Left lung (tissue), 10 donors: Measurements from ENCODE around the gene KCNJ13. TPM values are rescaled to one million over a fixed set of nuclear protein-coding genes. Genes with fewer than 3 reads are reported as not detected.

Experiments
- ATAC-seq: fragments of 200-7000 bp; cut with Tn5 transposase; one replicate; pipeline ENCODE4 v1.9.1; 2020; ENCODE audit warnings: moderate library complexity
- DNase-seq, 4 donors: peaks; one replicate each; pipeline ENCODE4 v3.0.0-alpha.2; 2013 to 2020
- H3K27ac ChIP-seq, 2 donors: fragments of 200-600 bp; sonication (generic) in 1 of 2; one replicate each; pipeline versions ENCODE4 v1.5.0 to v1.8.0; 2020 to 2021
- H3K27me3 ChIP-seq, 2 donors: fragments of 200-600 bp; sonication (generic) in 1 of 2; one replicate each; pipeline versions ENCODE4 v1.5.0 to v1.8.0; 2020 to 2021
- H3K36me3 ChIP-seq, 2 donors: fragments of 200-600 bp; sonication (generic) in 1 of 2; one replicate each; pipeline versions ENCODE4 v1.5.0 to v1.8.0; 2020 to 2021
- H3K4me1 ChIP-seq, 2 donors: fragments of 200-600 bp; one replicate each; pipeline ENCODE4 v1.8.0; 2021
- H3K4me3 ChIP-seq, 2 donors: fragments of 200-600 bp; sonication (generic) in 1 of 2; one replicate each; pipeline versions ENCODE4 v1.5.0 to v1.8.0; 2020 to 2021; ENCODE audit warnings: mild to moderate bottlenecking in 1 of 2
- H3K9me3 ChIP-seq, 2 donors: fragments of 200-600 bp; sonication (generic) in 1 of 2; one replicate each; pipeline versions ENCODE4 v1.5.0 to v1.8.0; 2020 to 2021
- intact Hi-C, 2 donors: fragments of 100-400 bp; cut with DNase I; formaldehyde crosslinking; loops; one replicate each; pipeline versions ENCODE4 v1.11.2 to v1.14.2; 2022
- polyA plus RNA-seq, 6 donors: library from polyadenylated mRNA; unstranded; fragments of 120-200 nt; gene quantifications; one replicate each; pipeline ENCODE4 v1.2.1, GENCODE V29; 2013; ENCODE audit not compliant: insufficient read length in 6 of 6
- total RNA-seq, 2 donors: library from RNA; stranded (reverse); fragmentation: NEBNext Ultra II Directional; extraction: Animal tissue kit (Norgen Biotek cat#: 25700); gene quantifications; one replicate each; pipeline ENCODE4 v1.2.1, GENCODE V29; 2021
- TF ChIP-seq, protein P1 (sequence below), 2 donors: fragments of 200-600 bp; sonication (generic) in 1 of 2; IDR thresholded peaks; one replicate each; pipeline versions ENCODE4 v1.5.0 to v1.8.0; 2021; ENCODE audit warnings: antibody characterized with exemption in 2 of 2
- donor health status: DM: no; HTN: yes; CAD: no.
- donor health status: DM: no; HTN: no; CAD: no.

KCNJ13 gene
- total and polyA plus RNA-seq, 8 donors = 5.3 to 12.0 (median 6.2) TPM; not detected in 2

DNA sequence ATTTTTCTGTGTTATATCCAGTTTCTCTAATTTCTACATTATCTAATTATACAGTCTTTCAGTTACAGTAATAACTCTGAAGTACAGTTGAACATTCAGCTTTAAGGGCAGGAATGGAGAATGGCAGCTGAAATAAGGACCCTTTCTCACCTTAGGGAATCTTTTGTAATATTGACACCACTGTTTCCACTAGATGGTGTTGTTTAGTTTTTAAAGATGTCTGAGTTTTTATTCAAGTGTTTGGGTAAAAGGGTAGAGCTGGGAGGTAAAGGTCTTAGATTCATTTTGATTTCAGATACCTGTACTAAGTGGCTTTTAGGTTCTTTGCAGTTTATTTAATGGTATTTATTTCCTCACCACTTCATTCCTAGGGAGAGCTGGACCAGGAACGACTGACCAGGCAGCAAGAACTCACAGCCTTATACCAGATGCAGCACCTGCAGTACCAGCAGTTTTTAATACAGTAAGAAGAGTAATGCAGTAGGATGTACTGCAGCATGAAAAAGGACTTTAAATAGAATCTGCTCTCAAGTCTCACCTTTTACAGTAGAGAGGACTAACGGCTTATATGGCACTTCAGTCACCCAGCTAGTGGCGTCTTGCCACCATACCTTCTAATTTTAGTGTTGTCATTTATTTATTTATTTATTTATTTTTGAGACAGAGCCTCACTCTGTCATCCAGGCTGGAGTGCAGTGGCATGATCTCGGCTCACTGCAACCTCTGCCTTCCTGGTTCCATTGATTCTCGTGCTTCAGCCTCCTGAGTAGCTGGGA, 33.2 kb upstream of the KCNJ13 start:
- ATAC-seq (no peak), DNase-seq (no peak)
- TF ChIP-seq, protein P1, sequence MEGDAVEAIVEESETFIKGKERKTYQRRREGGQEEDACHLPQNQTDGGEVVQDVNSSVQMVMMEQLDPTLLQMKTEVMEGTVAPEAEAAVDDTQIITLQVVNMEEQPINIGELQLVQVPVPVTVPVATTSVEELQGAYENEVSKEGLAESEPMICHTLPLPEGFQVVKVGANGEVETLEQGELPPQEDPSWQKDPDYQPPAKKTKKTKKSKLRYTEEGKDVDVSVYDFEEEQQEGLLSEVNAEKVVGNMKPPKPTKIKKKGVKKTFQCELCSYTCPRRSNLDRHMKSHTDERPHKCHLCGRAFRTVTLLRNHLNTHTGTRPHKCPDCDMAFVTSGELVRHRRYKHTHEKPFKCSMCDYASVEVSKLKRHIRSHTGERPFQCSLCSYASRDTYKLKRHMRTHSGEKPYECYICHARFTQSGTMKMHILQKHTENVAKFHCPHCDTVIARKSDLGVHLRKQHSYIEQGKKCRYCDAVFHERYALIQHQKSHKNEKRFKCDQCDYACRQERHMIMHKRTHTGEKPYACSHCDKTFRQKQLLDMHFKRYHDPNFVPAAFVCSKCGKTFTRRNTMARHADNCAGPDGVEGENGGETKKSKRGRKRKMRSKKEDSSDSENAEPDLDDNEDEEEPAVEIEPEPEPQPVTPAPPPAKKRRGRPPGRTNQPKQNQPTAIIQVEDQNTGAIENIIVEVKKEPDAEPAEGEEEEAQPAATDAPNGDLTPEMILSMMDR (IDR thresholded peaks at IDR 0.05) = no peak
- H3K9me3 ChIP-seq = no peaks in the 10 kb centered on the region
- H3K27ac ChIP-seq = no peak overlapping the region
- no peak overlapping the region for H3K4me3 ChIP-seq
- no peaks in the 10 kb centered on the region for H3K27me3 ChIP-seq
- no peaks in the 10 kb centered on the region for H3K4me1 ChIP-seq
- intact Hi-C loops = no loop called here
- peaks cover 0 to 88% of the 10 kb centered on the region in 2 donors for H3K36me3 ChIP-seq

DNA sequence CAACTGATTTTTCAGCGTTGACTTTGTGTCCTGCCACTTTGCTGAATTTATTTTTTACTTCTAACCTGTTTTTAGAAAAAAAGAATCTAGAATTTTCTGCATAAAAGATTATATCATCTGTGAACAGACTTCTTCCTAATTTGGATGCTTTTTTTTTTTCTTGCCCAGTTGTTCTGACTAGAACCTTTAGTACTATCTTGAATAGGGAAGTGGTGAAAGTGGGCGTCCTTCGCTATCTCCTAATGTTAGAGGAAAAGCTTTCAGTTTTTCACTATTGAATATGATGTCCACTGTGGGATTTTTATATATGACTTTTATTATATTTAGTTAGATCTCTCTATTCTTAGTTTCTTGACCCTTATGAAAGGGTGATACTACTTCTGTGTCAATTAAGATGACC, 25.7 kb upstream of the KCNJ13 start:
- no peak overlapping the region for H3K27ac ChIP-seq
- H3K4me3 ChIP-seq = no peak overlapping the region
- H3K36me3 ChIP-seq = peaks cover 0 to 77% of the 10 kb centered on the region in 2 donors
- no peaks in the 10 kb centered on the region for H3K27me3 ChIP-seq
- intact Hi-C loops = no loop called here
- peaks cover 0 to 15% of the 10 kb centered on the region in 2 donors for H3K9me3 ChIP-seq
- TF ChIP-seq, protein P1 (IDR thresholded peaks at IDR 0.05) = no peak
- no peaks in the 10 kb centered on the region for H3K4me1 ChIP-seq
- ATAC-seq (no peak), DNase-seq (no peak)

DNA sequence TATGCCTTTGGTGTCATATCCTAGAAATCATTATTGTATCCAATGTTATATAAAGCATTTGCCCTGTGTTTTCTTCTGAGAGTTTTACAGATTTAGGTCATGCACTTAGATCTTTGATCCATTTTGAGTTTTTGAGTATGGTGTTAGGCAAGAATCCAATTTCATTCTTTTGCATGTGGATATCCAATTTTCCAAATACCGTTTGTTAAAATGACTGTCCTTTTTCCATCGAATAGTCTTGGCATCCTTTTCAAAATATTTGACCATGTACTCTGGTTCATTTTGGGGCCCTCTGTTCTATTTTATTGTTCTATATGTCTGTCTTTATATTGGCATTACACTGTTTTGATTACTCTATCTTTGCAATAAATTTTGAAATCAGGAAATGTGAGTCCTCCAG, 23.8 kb upstream of the KCNJ13 start:
- intact Hi-C loops = no loop called here
- DNase-seq = no peak
- Histone ChIP-seq H3K4me3 (no peak overlapping the region), H3K36me3 (peaks cover 0 to 82% of the 10 kb centered on the region in 2 donors), H3K4me1 (no peaks in the 10 kb centered on the region), H3K27me3 (no peaks in the 10 kb centered on the region), H3K9me3 (peaks cover 0 to 15% of the 10 kb centered on the region in 2 donors), H3K27ac (no peak overlapping the region)
- TF ChIP-seq, protein P1 (IDR thresholded peaks at IDR 0.05) = no peak
- ATAC-seq = no peak

DNA sequence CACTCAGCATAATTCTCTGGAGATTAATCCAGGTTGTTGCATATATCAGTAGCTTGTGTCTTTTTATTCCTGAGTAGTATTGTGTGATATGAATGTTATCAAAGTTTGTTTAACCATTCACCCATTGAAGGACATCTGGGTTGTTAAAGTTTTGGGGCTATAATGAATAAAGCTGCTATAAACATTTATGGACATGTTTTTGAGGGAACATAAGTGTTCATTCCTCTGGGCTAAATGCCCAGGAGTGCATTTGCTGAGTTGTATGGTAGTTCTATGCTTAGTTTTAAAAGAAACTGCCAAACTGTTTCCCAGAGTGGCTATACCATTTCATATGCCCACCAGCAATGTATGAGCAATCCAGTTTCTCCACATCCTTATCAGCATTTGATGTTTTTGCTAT, 21.8 kb upstream of the KCNJ13 start:
- Histone ChIP-seq H3K27ac (no peak overlapping the region), H3K4me1 (no peaks in the 10 kb centered on the region), H3K9me3 (peaks cover 0 to 15% of the 10 kb centered on the region in 2 donors), H3K4me3 (no peak overlapping the region), H3K27me3 (no peaks in the 10 kb centered on the region), H3K36me3 (peaks cover 0 to 90% of the 10 kb centered on the region in 2 donors)
- intact Hi-C loops = no loop called here
- ATAC-seq = no peak
- no peak for DNase-seq
- TF ChIP-seq, protein P1 (IDR thresholded peaks at IDR 0.05) = no peak

DNA sequence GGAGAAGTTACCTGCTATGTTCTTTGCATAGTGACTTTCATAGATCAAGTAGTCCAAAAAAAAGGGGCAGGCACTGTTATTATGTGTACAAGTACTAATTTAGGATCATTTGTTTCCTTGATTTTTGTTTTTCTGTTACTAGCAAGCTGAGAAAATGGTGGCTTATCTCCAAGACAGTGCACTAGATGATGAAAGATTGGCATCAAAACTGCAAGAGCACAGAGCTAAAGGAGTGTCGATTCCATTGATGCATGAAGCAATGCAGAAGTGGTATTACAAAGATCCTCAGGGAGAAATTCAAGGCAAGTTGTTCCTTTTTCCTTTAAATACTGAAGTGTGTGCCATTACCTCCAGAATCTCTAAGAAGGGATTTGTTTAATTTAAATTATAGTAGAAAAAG, 19.6 kb upstream of the KCNJ13 start:
- Histone ChIP-seq H3K36me3 (peaks cover 6 to 90% of the 10 kb centered on the region in 2 donors), H3K4me1 (no peaks in the 10 kb centered on the region), H3K27me3 (no peaks in the 10 kb centered on the region), H3K27ac (no peak overlapping the region), H3K9me3 (no peaks in the 10 kb centered on the region), H3K4me3 (no peak overlapping the region)
- TF ChIP-seq, protein P1 (IDR thresholded peaks at IDR 0.05) = no peak
- DNase-seq = no peak
- intact Hi-C loops = no loop called here
- ATAC-seq = no peak
